Nephron progenitor cell (in vitro differentiated cells): ENCODE measurements around the gene NHERF1.

Source experiments
- DNase-seq: peaks from one replicate; pipeline ENCODE4 v3.0.0; 2021
- H3K27ac Mint-ChIP-seq: 2 replicates; pipeline ENCODE4 v1.8.0; 2021; ENCODE audit warnings: mild to moderate bottlenecking, moderate library complexity, mixed read lengths
- H3K27me3 Mint-ChIP-seq: 2 replicates; pipeline ENCODE4 v1.8.0; 2021; ENCODE audit warnings: mild to moderate bottlenecking, low read depth, mixed read lengths; ENCODE audit not compliant: poor library complexity
- H3K36me3 Mint-ChIP-seq: 2 replicates; pipeline ENCODE4 v1.8.0; 2021; ENCODE audit warnings: low read depth, mixed read lengths
- H3K4me1 Mint-ChIP-seq: 2 replicates; pipeline ENCODE4 v1.8.0; 2021; ENCODE audit warnings: mixed read lengths
- H3K4me3 Mint-ChIP-seq: 2 replicates; pipeline ENCODE4 v1.8.0; 2021; ENCODE audit warnings: mild to moderate bottlenecking, moderate library complexity, mixed read lengths
- H3K9me3 Mint-ChIP-seq: 2 replicates; pipeline ENCODE4 v1.8.0; 2021; ENCODE audit warnings: mild to moderate bottlenecking, moderate library complexity, mixed read lengths
- TF ChIP-seq, protein P1 (sequence below): fragments of 200-600 bp; sonication (generic); IDR thresholded peaks from 2 replicates; pipeline ENCODE4 v1.5.0; 2021; ENCODE audit warnings: antibody characterized with exemption

The NHERF1 gene

GRCh38 chr17:74776044-74776962, 27.9 kb downstream of the NHERF1 start, which contains the start of gene NAT9:
TSS of gene NAT9 (minus strand) at chr17:74776345. CDS start at chr17:74775698, 647 bp downstream.
- no peaks in the 10 kb centered on the region for H3K9me3 Mint-ChIP-seq
- TF ChIP-seq, protein P1, sequence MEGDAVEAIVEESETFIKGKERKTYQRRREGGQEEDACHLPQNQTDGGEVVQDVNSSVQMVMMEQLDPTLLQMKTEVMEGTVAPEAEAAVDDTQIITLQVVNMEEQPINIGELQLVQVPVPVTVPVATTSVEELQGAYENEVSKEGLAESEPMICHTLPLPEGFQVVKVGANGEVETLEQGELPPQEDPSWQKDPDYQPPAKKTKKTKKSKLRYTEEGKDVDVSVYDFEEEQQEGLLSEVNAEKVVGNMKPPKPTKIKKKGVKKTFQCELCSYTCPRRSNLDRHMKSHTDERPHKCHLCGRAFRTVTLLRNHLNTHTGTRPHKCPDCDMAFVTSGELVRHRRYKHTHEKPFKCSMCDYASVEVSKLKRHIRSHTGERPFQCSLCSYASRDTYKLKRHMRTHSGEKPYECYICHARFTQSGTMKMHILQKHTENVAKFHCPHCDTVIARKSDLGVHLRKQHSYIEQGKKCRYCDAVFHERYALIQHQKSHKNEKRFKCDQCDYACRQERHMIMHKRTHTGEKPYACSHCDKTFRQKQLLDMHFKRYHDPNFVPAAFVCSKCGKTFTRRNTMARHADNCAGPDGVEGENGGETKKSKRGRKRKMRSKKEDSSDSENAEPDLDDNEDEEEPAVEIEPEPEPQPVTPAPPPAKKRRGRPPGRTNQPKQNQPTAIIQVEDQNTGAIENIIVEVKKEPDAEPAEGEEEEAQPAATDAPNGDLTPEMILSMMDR, result no peak
- DNase-seq, result peak; percentile 100
- no peaks in the 10 kb centered on the region for H3K27me3 Mint-ChIP-seq
- peak within 1 kb of the TSS; percentile 99 for H3K4me3 Mint-ChIP-seq
- peaks cover 19% of the 10 kb centered on the region for H3K36me3 Mint-ChIP-seq
- H3K4me1 Mint-ChIP-seq, result peaks cover 36% of the 10 kb centered on the region
- peak within 1 kb of the TSS; percentile 95 for H3K27ac Mint-ChIP-seq

GRCh38 chr17:74776990-74777389, 28.6 kb downstream of the NHERF1 start:
- H3K4me1 Mint-ChIP-seq, result peaks cover 36% of the 10 kb centered on the region
- TF ChIP-seq, protein P1, result no peak
- no peak overlapping the region for H3K27ac Mint-ChIP-seq
- H3K4me3 Mint-ChIP-seq, result peak overlapping the region; percentile 99
- no peaks in the 10 kb centered on the region for H3K27me3 Mint-ChIP-seq
- H3K36me3 Mint-ChIP-seq, result peaks cover 18% of the 10 kb centered on the region
- no peak for DNase-seq
- H3K9me3 Mint-ChIP-seq, result no peaks in the 10 kb centered on the region

DNA sequence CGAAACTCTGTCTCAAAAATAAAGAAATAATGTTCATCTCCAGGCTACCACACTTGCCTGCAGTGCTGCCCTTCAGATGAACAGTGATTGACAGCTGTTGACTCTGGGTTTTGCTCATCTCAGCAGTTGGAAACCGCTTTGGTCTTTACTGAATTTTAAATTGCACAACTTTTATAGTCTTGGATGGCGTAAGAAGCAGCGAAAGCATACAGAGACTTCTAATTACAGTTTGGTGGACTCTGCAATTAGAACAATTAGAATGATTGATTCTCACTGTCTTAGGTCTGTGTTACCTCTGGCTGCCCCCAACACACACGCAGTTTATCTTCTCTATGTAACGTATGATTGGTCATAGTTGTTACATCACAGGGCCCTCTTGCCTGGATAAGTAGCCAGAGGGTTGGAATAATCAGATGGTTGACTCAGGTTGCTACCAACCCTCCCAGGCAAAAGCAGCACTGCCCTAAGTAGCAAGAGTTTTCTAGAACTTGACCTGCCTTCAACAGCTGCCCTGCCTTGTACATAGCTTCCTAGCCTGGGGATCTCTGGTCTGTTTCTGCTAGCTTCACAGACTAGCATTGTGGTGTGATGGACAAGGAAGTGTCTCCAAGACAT, 29.6 kb downstream of the NHERF1 start:
- DNase-seq, result no peak
- TF ChIP-seq, protein P1, result no peak
- Mint-ChIP-seq H3K4me3 (peak overlapping the region; percentile 63), H3K36me3 (peaks cover 8% of the 10 kb centered on the region), H3K27me3 (no peaks in the 10 kb centered on the region), H3K9me3 (no peaks in the 10 kb centered on the region), H3K27ac (no peak overlapping the region), H3K4me1 (peaks cover 36% of the 10 kb centered on the region)

DNA sequence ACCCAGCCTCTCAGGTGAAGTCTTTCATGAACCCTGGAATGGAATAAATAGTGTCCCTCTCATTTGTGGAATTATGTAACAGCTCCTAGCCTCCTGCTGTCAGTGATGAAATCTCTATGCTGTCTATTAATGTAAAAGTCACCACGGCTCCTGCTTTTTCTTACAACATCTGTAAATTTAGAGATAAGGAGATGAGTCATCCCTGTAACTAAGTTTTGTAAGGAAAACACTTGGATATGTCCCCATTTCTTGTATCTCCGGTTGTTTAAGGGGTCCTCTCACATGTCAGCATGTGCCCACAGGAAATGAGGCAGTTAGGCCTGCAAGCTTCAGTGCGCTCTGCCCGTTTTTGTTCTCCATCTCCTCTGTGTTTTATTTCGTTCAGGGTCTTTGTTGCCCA, 30.5 kb downstream of the NHERF1 start:
- Mint-ChIP-seq H3K9me3 (no peaks in the 10 kb centered on the region), H3K27me3 (no peaks in the 10 kb centered on the region), H3K4me3 (no peak overlapping the region), H3K4me1 (peaks cover 32% of the 10 kb centered on the region), H3K36me3 (peaks cover 5% of the 10 kb centered on the region), H3K27ac (no peak overlapping the region)
- TF ChIP-seq, protein P1, result no peak
- DNase-seq, result no peak

DNA sequence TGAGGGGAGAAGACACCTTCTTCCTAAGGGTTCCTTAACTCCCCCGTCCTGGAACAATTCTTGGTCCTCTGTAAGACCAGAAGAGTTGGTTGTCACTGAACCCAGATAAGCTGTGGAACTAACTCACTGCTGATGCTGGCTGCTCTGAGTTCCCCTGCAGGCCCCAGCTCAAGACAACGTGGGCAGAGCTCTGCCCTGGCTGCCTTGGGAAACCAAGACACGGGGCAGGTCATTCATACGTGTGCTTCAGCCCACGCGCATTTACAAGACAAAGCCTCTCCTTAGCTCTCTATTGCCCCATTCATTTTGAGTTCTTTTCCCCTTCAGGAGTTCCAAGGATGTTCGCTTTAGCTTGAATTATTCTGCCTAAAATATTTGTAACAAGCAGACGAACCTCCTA, 31.1 kb downstream of the NHERF1 start:
- DNase-seq, result no peak
- H3K36me3 Mint-ChIP-seq, result peaks cover 5% of the 10 kb centered on the region
- TF ChIP-seq, protein P1, result no peak
- no peaks in the 10 kb centered on the region for H3K27me3 Mint-ChIP-seq
- no peaks in the 10 kb centered on the region for H3K9me3 Mint-ChIP-seq
- peaks cover 34% of the 10 kb centered on the region for H3K4me1 Mint-ChIP-seq
- H3K27ac Mint-ChIP-seq, result peak overlapping the region; percentile 54
- no peak overlapping the region for H3K4me3 Mint-ChIP-seq
